ENCODE measurements around the gene MILR1.

Gene MILR1

DNA sequence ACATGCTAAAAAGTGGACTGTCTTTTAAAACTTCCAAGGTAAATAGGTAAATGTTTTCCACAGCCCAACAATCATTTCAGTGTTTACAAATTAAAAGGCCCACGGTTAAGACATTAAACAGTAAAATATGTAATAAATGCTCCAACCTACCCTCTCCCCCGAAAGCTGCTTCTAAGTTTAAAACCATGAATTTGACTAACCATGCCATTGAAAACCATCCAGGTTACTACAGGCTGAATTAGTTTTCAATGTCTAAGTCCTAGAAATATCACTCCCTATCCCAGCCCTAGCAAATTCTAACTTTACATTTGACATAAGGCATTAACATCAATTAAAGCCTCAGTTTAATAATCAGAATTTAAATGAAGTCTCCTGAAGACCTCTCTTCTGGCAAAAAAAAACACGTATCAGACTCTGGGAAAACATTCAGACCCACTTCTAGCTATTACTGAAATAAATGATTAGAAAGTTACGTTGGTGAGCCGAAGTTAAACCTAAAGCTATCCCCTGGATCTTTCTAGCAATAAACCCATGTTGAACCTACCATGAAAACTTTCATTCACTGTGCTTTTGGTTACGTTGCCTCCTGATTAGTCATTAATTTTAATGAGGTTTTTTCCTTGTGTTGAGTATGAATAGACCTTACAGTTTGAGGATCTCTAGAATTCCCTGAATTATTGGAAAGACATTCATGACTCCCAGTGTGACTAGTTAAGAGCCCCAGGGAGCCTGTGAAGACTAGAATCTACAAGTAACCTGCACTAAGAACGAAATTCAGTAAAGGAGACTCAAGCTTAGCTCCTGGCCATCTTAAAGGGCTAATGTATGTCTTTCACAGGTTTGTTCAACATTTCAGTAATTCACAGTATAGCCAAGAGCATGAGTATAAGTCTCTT lies 49.6 kb downstream of the MILR1 start:
- FAIRE-seq (no peak), DNase-seq (ENCODE audit: insufficient read length, low spot score) (no peak)
- TF ChIP-seq POLR2A (IDR thresholded peaks at IDR 0.05; ENCODE audit: low read depth, low read length), result no peak

DNA sequence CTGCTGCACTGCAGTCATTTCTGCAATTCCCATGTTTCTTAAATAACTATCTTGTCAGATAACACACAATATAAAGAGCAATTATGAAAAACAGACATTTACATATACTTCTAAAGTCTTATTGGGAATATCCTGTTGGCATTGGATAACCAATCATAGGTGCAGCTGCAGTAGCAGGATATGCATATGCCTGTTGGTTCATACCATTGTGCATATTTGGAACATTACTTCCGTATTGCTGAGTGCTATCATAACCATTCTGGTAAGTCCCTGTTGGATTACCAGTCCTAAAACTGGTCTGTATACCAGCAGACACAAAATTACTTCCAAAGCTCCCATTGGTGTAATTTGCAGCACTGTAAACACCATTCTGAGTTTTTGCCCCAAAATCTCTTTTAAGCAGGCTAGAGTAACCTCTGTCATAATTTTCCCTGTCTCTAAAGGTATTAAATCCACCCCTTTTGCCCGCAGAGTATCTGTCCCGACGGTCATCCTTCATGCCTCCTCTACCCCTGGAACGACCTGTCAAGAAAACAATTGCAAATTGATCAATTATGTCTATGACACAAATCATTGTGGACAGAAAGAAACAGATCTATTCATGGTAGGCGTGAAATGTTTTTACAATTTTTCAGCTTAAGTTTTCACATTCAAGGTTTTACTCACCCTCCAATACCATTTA lies 51.0 kb downstream of the MILR1 start:
- FAIRE-seq, result no peak
- TF ChIP-seq POLR2A (IDR thresholded peaks at IDR 0.05; ENCODE audit: low read depth, low read length), result no peak
- DNase-seq (ENCODE audit: insufficient read length, low spot score), result no peak

DNA sequence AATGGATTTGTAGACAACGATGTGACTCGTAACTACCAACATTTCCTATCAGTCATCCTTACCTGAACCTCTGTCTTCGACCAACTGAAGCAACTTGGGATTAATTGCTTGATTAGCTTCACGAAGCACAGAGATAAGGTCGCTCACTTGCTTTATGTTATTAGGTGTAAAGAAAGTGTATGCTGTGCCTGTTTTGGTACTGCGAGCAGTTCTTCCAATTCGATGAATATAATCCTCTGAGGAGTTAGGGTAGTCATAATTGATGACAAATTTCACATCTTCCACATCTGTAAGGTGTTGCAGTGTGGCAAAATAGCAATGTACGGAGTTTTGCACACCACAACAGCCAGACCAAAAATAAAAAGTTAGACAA lies 51.6 kb downstream of the MILR1 start:
- no peak for TF ChIP-seq POLR2A (IDR thresholded peaks at IDR 0.05; ENCODE audit: low read depth, low read length)
- DNase-seq (ENCODE audit: insufficient read length, low spot score) (no peak), FAIRE-seq (no peak)

DNA sequence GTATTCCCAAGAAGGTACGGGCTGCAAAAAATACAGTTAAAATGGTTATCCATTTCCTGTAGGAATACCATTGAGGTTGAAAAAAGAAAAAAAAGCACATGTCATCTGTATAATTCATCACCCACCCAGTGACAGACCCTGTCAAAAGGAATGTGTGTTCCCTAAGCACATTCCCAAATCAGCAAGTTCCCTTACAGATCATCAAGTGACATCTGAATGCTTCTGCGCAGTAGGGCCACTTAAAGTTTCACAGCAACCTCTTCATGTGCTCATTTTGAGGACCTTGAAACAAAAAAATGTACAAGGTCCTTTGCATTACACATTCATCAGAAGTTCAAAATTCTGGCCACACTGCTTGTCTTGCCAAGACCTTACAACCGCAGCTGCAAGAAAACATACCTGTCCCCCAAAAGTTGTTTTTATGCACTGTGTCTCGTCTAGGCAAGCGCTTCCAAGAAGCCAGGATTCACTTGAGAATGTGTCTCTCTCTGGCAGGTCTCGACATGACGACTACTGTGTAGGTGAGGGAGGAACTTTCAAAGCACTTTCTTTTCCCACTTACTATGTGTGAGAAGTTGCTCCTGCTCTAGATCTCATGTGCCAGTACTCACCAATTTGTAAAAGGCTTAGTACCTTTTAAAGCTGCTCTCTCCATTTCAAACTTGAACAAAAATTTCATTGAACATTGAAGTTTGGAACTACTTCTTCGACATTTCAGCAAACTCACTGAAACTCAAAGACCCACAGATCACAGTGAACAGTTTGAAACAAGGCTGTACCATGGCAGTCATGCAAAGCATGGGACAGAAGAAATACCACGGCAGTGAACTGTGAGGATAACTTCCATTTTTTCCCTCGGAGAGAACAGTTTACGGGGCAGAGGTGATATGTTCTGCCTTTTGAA lies 52.2 kb downstream of the MILR1 start:
- FAIRE-seq, result no peak
- no peak for DNase-seq (ENCODE audit: insufficient read length, low spot score)
- no peak for TF ChIP-seq POLR2A (IDR thresholded peaks at IDR 0.05; ENCODE audit: low read depth, low read length)

DNA sequence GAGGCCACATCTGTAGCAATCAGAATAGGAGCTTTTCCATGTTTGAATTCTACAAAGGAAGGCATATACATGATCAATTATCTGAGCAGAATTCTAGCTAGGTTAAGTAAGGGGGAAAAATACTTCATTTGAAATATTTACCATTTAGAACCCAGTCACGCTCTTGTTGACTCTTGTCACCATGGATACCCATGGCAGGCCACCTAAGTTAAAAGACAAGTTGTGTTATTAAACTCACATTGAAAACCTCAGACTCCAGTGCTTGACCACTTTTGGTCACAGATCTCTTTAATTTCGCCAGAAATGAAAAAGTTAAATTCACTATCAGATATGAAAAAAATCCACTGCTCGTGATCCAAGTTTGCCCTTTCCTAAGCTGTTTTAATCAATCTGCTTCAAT lies 53.1 kb downstream of the MILR1 start:
- no peak for DNase-seq (ENCODE audit: insufficient read length, low spot score)
- no peak for FAIRE-seq
- TF ChIP-seq POLR2A (IDR thresholded peaks at IDR 0.05; ENCODE audit: low read depth, low read length), result no peak

DNA sequence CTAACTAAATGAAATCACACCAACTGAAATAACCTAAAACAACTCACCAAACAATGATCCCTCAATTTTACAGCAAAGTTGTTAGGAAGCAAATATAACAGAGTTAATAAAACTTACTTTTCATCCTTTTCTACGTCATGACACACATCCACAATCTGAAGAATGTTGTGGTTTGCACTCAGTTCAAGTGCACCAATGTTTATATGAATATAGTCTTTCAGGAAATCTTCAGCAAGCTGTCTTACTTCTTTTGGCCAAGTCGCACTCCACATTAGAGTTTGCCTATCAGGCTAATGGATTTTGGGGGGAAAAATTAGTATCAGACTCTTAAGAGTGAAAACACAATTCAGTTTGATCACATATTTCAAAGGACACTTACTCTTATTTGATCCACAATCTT lies 53.9 kb downstream of the MILR1 start:
- FAIRE-seq (no peak), DNase-seq (ENCODE audit: insufficient read length, low spot score) (no peak)
- no peak for TF ChIP-seq POLR2A (IDR thresholded peaks at IDR 0.05; ENCODE audit: low read depth, low read length)

DNA sequence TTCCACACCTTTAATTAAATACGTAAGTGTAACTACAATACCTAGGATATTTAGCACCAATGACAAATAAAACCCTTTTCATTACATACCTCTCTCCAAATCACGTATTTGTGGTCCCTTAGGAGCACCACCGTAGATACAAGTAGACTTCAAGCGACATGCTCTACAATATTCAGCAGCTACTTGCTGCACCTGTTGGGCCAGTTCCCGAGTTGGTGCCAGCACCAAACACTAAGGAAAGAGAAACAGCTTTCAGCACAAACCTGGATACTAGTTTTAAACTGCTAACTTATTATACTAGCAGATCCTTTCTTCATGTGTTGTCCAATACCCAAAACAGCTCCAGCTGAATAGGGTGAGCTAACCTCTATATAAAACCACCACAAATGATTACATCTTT lies 54.4 kb downstream of the MILR1 start:
- no peak for FAIRE-seq
- no peak for TF ChIP-seq POLR2A (IDR thresholded peaks at IDR 0.05; ENCODE audit: low read depth, low read length)
- DNase-seq (ENCODE audit: insufficient read length, low spot score), result no peak

DNA sequence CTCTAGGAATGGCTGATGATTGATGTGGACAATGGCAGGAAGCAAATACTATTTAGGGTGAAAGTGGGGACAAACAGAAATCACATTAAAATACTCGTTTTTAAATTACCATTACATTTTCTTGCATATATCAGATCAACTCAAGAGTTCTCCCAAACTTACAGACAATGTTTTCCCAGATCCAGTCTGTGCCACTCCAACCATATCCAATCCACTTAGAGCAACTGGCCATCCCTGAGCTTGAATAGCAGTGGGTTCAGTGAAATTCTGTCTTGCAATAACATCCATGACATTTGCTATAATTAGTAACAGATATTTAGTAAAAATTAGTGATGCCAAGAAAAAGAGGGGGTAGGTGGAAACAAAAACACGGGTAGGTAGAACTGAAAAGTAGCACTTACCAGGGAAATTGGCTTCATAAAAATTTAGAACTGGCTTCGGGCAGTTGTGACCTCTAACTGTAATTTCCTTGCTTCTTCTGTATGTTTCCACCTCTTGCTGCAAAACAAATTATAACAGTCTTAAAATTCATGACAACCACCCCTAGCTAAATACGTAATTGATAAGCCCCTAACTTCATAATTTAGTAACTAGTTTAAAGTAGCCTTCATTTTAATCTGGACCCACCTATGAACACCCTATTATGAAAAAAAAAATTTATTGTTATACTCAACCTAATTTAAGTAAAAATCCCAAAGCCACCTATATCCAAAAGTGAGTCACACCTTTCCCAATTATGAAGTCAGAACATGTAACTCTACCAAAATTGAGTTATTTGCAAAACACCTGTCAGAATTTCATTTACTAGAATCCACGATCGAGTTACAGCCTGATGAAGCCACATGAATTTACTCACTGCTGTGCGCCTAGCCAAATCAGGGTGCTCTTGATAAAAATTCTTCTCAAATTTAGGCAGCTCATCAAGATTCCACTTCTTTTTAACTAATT lies 55.2 kb downstream of the MILR1 start:
- DNase-seq (ENCODE audit: insufficient read length, low spot score), result no peak
- no peak for FAIRE-seq
- TF ChIP-seq POLR2A (IDR thresholded peaks at IDR 0.05; ENCODE audit: low read depth, low read length), result no peak

DNA sequence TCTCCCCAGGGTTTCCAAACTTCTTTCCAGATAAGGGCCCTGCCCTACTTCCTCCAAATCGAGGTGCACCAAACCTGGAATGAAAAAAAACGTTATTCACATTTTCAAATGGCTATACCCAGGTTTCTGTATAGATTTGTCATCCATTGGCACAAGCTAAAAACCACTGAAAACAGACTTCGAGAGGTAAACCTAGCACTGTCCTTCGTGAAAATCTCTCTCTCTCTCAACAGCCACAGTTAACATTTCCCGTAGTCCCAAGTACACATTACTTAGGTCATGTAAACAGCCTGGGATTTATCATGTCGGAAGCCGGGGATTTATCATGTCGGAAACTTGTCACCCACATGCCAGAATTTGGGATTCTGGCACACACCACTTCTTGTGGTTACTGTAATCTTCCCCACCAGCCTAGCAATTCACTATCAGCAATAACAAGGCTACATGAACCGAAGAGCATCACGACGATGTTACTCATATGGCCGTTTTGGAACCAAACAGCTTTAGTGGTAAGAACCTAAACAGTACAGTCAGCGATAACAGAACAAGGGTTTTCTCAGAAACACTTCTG lies 55.9 kb downstream of the MILR1 start:
- no peak for FAIRE-seq
- DNase-seq (ENCODE audit: insufficient read length, low spot score), result no peak
- no peak for TF ChIP-seq POLR2A (IDR thresholded peaks at IDR 0.05; ENCODE audit: low read depth, low read length)

DNA sequence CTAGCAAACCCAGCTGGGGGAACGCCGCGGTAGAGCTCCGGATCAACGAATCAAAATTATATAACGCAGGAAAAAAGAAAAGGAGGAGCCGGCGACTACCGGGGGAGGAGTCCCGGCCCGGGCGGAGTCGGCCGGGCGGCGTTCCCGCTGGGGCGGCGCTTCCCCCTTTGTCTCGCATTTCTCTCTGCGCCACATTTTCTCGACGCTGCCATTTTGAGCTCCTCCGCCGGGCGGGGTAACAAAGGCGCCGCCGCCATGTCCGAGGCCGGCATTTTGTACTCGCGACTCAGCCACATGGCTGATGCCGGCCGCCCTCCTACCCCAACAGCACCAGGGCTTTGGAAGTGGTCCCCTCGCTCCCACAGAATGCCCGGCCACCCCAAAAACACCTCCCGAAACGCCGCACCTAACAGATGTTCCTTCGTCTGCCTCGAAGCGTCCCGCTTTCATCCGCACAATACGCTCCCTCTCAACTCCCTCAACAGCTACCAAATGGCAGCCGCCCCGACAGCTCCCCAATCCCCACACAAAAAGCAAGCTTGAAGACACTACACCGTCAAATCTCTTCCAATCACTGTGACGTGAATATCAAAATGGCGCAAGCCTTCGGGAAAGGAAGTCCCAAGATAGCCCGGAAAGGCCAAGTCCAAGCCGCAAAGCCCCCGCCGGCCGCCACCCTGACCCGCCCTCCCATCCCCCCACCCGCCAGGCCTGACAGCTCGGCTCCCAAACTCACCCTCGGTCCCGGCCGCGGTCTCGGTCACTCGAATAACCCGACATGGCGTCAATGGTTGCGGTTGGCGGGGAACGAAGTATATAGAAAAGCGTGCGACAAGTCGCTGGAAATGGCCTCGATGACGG lies 56.7 kb downstream of the MILR1 start:
- peak; percentile 67 for TF ChIP-seq POLR2A (IDR thresholded peaks at IDR 0.05; ENCODE audit: low read depth, low read length)
- FAIRE-seq (no peak), DNase-seq (ENCODE audit: insufficient read length, low spot score) (no peak)

DNA sequence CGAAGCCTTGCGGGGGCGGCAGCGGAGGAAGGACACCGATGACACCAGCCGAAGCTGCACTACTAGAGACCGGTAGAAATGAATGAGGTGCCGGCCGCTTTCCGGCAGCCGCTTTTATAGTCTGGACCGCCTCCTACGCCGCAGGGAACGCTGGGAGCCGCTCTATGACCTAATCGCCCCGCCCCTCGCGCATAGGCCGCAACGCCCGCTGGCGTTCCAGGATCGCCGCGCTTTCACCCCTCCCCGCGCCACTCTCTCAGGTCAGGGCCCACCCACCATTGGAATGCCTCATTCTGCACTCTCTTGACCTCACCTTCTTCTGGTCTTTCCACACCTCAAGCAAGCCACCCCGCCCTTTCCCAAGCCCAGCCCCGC lies 57.3 kb downstream of the MILR1 start, which contains the start of gene DDX5:
Gene DDX5 (minus strand): TSS at position 89 of the 375 bp plus-strand sequence. CDS start 170 bp downstream, outside the sequence.
- DNase-seq (ENCODE audit: insufficient read length, low spot score) (peak; percentile 86), FAIRE-seq (peak; percentile 88)
- peak; percentile 98 for TF ChIP-seq POLR2A (IDR thresholded peaks at IDR 0.05; ENCODE audit: low read depth, low read length)

Data from H54 (cell line).